ENCODE data around the gene TRIM37.
A peak's percentile ranks its signal among the peaks of the same experiment; 100 is the strongest.
"Not testable (repeated sequence)": the region's sequence is repeated elsewhere in the genome, so short reads cannot be mapped to it uniquely, and the experiment has no call there.

TRIM37 gene

GRCh38 chr17:59106463-59107305 lies at the start of gene TRIM37:
TSS of gene TRIM37 (minus strand) at chr17:59106880. CDS start at chr17:59106461, 419 bp downstream.
- peak; percentile 98 for DNase-seq (ENCODE audit: low spot score)

GRCh38 chr17:59155439-59156177 lies 48.9 kb upstream of the TRIM37 start, which contains the start of gene PRR11:
TSS of gene PRR11 (plus strand) at chr17:59155746. CDS start at chr17:59169753, 14,007 bp downstream.
- DNase-seq (ENCODE audit: low spot score) = no peak

GRCh38 chr17:59154721-59155438 lies 48.2 kb upstream of the TRIM37 start, which contains the start of gene SKA2:
TSS of gene SKA2 (minus strand) at chr17:59155186. CDS start at chr17:59155163, 23 bp downstream.
- peak; percentile 100 for DNase-seq (ENCODE audit: low spot score)

GRCh38 chr17:59154292-59154720 lies 47.6 kb upstream of the TRIM37 start:
- peak; percentile 58 for DNase-seq (ENCODE audit: low spot score)

GRCh38 chr17:59152925-59153324 lies 46.2 kb upstream of the TRIM37 start:
- DNase-seq (ENCODE audit: low spot score) = no peak

- DNase-seq (ENCODE audit: low spot score) = no peak
These were observed 44.9 kb upstream of the TRIM37 start for GRCh38 chr17:59151591-59151990.

GRCh38 chr17:59151006-59151405 lies 44.3 kb upstream of the TRIM37 start:
- no peak for DNase-seq (ENCODE audit: low spot score)

- DNase-seq (ENCODE audit: low spot score) = no peak
These were observed 43.3 kb upstream of the TRIM37 start for GRCh38 chr17:59149841-59150511.

- DNase-seq (ENCODE audit: low spot score) = no peak
These were observed 42.4 kb upstream of the TRIM37 start for GRCh38 chr17:59149051-59149450.

GRCh38 chr17:59145571-59146096 lies 39.0 kb upstream of the TRIM37 start:
- DNase-seq (ENCODE audit: low spot score) = no peak

GRCh38 chr17:59141860-59142259 lies 35.2 kb upstream of the TRIM37 start:
- DNase-seq (ENCODE audit: low spot score) = no peak

GRCh38 chr17:59139939-59140338 lies 33.3 kb upstream of the TRIM37 start:
- no peak for DNase-seq (ENCODE audit: low spot score)

- not testable (repeated sequence) for DNase-seq (ENCODE audit: low spot score)
These were observed 31.7 kb upstream of the TRIM37 start for GRCh38 chr17:59138339-59138738.

- DNase-seq (ENCODE audit: low spot score) = no peak
These were observed 24.5 kb upstream of the TRIM37 start for GRCh38 chr17:59131131-59131530.

- DNase-seq (ENCODE audit: low spot score) = no peak
These were observed 23.1 kb upstream of the TRIM37 start for GRCh38 chr17:59129814-59130213.

- DNase-seq (ENCODE audit: low spot score) = no peak
These were observed 20.2 kb upstream of the TRIM37 start for GRCh38 chr17:59126809-59127417.

GRCh38 chr17:59124665-59125064 lies 18.0 kb upstream of the TRIM37 start:
- peak; percentile 80 for DNase-seq (ENCODE audit: low spot score)

- no peak for DNase-seq (ENCODE audit: low spot score)
These were observed 15.3 kb upstream of the TRIM37 start for GRCh38 chr17:59121901-59122480.

GRCh38 chr17:59115474-59115873 lies 8.8 kb upstream of the TRIM37 start:
- DNase-seq (ENCODE audit: low spot score) = no peak

GRCh38 chr17:59111539-59111938 lies 4.9 kb upstream of the TRIM37 start:
- DNase-seq (ENCODE audit: low spot score) = no peak

- no peak for DNase-seq (ENCODE audit: low spot score)
These were observed 4.3 kb upstream of the TRIM37 start for GRCh38 chr17:59110973-59111372.
